ENCODE measurements around the gene WDR17.

The WDR17 gene

DNA sequence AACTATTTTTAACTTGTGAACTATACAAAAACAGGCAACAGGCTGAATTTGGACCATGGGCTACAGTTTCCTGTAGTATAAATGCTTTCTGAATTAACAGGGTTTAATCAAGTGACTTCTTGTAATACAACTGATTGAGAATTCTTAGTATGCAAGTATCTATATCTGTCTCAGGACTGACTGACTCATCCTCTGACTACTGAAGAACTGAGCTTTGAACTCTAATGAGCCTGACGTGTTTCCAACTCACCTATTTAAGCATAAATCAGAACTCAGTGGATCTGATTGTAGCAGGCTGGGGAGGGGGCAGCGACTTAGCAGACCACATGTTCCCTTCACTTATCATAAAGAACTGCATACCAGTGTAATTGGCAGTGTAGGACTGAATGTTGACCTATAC lies 122.0 kb downstream of the WDR17 start:
- no peak overlapping the region for H3K4me3 ChIP-seq (ENCODE audit: insufficient read depth, low read depth, low read length)
- H3K9me3 ChIP-seq (ENCODE audit: control insufficient read depth, low read length) = no peaks in the 10 kb centered on the region
- H3K36me3 ChIP-seq (ENCODE audit: control insufficient read depth, insufficient read depth, low read length) = no peaks in the 10 kb centered on the region
- H3K4me1 ChIP-seq (ENCODE audit: control insufficient read depth, insufficient read depth, low read length) = no peaks in the 10 kb centered on the region
- H3K27ac ChIP-seq (ENCODE audit: insufficient read depth, low read depth, low read length, poor library complexity, severe bottlenecking) = no peak overlapping the region
- H3K27me3 ChIP-seq (ENCODE audit: control insufficient read depth, insufficient read depth, low read length, poor library complexity, severe bottlenecking) = no peaks in the 10 kb centered on the region
- WGBS, 2 experiments = 81 to 94% methylated on average over 1 to 2 of the region's 2 CpGs

DNA sequence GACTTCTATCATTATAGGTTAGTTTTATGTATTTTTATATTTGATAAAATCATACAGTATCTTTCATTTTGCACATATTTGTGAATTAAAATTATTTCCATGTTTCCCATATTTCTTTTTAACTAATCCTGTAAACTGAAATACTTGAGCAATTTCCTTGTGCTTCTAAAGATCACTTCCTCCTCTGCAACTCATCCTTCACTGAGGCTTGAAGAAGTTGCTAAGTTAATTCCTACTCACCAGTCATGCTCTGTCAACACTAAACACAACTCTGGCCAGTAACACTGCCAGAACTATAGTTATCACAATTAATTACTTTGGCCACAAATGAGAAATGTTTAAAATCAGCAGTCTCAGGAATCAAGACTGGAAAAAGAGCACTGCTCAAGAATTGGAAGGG lies 123.0 kb downstream of the WDR17 start:
- Histone ChIP-seq H3K4me1 (ENCODE audit: control insufficient read depth, insufficient read depth, low read length) (no peaks in the 10 kb centered on the region), H3K9me3 (ENCODE audit: control insufficient read depth, low read length) (no peaks in the 10 kb centered on the region), H3K27me3 (ENCODE audit: control insufficient read depth, insufficient read depth, low read length, poor library complexity, severe bottlenecking) (no peaks in the 10 kb centered on the region), H3K27ac (ENCODE audit: insufficient read depth, low read depth, low read length, poor library complexity, severe bottlenecking) (no peak overlapping the region), H3K36me3 (ENCODE audit: control insufficient read depth, insufficient read depth, low read length) (no peaks in the 10 kb centered on the region), H3K4me3 (ENCODE audit: insufficient read depth, low read depth, low read length) (no peak overlapping the region)

DNA sequence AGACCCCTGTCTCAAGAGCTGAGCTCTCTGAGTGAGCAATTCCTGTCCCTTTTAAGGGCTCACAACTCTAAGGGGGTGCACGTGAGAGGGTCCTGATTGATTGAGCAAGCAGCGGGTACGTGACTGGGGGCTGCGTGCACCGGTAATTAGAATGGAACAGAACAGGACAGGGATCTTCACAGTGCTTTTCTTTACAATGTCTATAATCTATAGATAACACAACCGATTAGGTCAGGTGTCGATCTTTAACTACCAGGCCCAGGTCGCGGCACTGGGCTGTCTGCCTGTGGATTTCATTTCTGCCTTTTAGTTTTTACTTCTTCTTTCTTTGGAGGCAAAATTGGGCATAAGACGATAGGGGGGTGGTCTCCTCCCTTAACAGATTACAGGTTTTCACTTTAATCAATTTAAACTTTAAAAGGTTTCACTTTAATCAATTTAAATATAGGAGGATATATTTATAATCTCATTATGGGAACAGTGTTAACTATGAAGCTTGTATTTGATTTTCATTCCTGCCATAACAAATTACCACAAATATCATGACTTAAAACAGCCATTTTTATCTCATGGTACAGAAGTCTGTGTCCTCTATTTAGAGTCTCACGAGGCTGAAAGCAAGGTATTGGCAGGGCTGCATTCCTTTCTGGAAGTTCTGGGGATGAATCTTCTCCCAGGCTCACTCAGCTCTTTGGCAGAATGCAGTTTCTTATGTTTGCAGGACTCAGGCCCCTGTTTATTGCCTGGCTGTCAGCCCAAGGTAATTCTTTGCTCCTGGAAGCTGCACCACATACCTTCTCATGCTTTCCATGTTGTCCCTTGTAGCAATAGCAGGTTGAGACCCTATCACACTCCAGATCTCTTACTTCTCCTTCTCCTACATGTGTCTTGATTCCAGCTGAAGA lies 124.5 kb downstream of the WDR17 start:
- H3K4me3 ChIP-seq (ENCODE audit: insufficient read depth, low read depth, low read length) = no peak overlapping the region
- H3K4me1 ChIP-seq (ENCODE audit: control insufficient read depth, insufficient read depth, low read length) = no peaks in the 10 kb centered on the region
- H3K9me3 ChIP-seq (ENCODE audit: control insufficient read depth, low read length) = no peaks in the 10 kb centered on the region
- H3K27me3 ChIP-seq (ENCODE audit: control insufficient read depth, insufficient read depth, low read length, poor library complexity, severe bottlenecking) = no peaks in the 10 kb centered on the region
- no peaks in the 10 kb centered on the region for H3K36me3 ChIP-seq (ENCODE audit: control insufficient read depth, insufficient read depth, low read length)
- no peak overlapping the region for H3K27ac ChIP-seq (ENCODE audit: insufficient read depth, low read depth, low read length, poor library complexity, severe bottlenecking)
- WGBS, 2 experiments = 86 to 87% methylated on average over 10 of the region's 11 CpGs

DNA sequence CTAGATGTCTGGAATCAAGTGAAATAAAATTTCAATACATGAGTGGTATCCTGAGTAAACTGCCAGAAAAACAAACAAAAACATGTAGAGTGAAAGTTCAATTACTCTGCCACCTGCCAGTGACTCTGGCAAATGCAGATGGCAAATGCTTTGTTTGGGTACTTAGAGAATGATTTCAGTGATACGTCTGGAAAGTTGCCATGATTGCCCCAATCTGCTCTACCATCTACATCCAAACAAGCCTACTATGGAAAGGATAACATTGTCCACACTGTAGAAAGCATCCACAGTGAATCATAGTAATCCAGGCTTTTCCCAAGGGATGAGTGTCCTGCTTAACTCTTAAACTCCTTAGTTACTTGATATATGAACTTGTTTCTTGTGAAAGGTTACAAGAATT lies 126.3 kb downstream of the WDR17 start:
- no peaks in the 10 kb centered on the region for H3K9me3 ChIP-seq (ENCODE audit: control insufficient read depth, low read length)
- H3K27me3 ChIP-seq (ENCODE audit: control insufficient read depth, insufficient read depth, low read length, poor library complexity, severe bottlenecking) = no peaks in the 10 kb centered on the region
- no peak overlapping the region for H3K27ac ChIP-seq (ENCODE audit: insufficient read depth, low read depth, low read length, poor library complexity, severe bottlenecking)
- no peaks in the 10 kb centered on the region for H3K4me1 ChIP-seq (ENCODE audit: control insufficient read depth, insufficient read depth, low read length)
- 67 to 75% methylated on average over 1 of the region's 1 CpG for WGBS, 2 experiments
- H3K4me3 ChIP-seq (ENCODE audit: insufficient read depth, low read depth, low read length) = no peak overlapping the region
- no peaks in the 10 kb centered on the region for H3K36me3 ChIP-seq (ENCODE audit: control insufficient read depth, insufficient read depth, low read length)

DNA sequence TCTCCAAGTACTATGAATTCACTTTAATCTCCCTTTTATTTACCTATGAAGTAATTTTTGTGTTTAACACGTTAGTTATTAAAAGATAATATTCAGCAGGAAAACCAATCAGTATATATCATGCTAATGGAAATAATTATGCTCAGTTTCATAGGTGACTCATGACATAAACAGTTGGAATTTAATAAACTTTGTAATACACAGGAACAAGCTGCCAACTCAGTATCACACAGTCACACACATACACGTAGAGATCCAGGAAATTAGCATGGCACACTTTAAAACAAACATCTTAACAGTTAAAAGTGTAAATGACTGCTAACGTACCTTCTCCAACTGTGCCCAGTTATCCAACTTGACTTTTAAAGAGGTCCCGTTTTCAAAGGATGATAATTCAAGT lies 127.5 kb downstream of the WDR17 start:
- H3K9me3 ChIP-seq (ENCODE audit: control insufficient read depth, low read length) = no peaks in the 10 kb centered on the region
- H3K4me1 ChIP-seq (ENCODE audit: control insufficient read depth, insufficient read depth, low read length) = no peaks in the 10 kb centered on the region
- H3K27ac ChIP-seq (ENCODE audit: insufficient read depth, low read depth, low read length, poor library complexity, severe bottlenecking) = no peak overlapping the region
- no peaks in the 10 kb centered on the region for H3K27me3 ChIP-seq (ENCODE audit: control insufficient read depth, insufficient read depth, low read length, poor library complexity, severe bottlenecking)
- no peak overlapping the region for H3K4me3 ChIP-seq (ENCODE audit: insufficient read depth, low read depth, low read length)
- 68 to 82% methylated on average over 2 to 3 of the region's 4 CpGs for WGBS, 2 experiments
- H3K36me3 ChIP-seq (ENCODE audit: control insufficient read depth, insufficient read depth, low read length) = no peaks in the 10 kb centered on the region

DNA sequence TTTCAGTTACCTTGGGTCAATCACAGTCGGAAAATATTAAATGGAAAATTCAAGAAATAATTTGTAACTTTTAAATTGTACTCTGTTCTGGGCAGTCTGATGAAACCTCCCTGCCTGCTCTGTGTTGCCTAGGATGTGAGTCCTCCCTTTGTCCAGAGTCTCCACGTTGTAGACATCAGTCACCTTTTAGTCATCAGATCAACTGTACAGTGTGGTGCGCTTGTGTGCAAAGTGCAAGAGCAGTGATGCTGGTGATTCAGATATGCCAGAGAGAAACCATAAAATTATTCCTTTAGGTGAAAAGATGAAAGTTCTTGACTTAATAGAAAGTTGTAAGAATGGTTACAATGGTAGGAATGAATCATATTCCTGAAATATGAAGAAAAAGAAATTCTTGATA lies 128.3 kb downstream of the WDR17 start:
- no peak overlapping the region for H3K27ac ChIP-seq (ENCODE audit: insufficient read depth, low read depth, low read length, poor library complexity, severe bottlenecking)

DNA sequence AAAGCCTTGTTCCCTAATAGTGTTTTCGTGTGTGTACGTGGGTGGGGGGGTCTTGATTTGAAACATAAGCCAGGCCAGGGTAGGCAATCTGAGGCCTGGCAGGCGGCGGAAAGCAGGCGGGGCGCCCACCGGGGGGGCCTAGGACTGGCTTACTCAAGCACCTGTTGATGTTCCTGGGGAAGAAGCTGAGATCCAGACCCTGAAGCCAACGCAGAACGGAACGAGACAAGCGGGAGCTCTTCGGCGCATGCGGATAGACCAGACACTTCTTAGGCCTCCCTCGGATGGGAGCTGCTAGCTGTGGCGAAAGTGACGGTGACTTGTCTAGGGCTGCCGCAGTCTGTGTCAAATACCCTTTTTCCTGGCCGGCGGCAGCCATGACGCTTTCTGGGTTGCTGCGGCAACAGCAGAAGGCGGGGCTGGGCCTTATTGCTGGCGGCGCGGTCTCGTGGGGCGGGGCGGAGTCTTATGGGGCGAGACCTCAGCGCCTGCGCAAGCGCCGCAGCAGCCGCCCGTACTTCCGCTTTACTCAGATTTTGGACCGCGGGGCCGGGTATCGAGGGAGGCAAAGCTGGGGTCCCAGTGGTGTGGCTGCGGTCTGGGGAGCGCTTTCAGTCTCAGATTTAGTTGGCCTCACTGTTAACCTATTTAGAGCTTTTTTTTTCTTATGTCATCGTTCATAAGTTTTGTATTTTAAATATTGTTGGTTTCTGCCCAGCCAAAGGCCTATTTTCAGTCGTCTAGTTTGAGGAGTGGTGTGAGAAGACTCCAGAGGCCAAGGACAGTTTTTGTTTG lies 129.7 kb downstream of the WDR17 start, which contains the start of gene SPATA4:
Gene SPATA4 (minus strand): TSS at position 402 of the 795 bp plus-strand sequence. CDS start 23 bp downstream, at position 379.
- Histone ChIP-seq H3K27ac (ENCODE audit: insufficient read depth, low read depth, low read length, poor library complexity, severe bottlenecking) (peak within 1 kb of the TSS; percentile 26), H3K4me3 (ENCODE audit: insufficient read depth, low read depth, low read length) (peak within 1 kb of the TSS; percentile 62), H3K36me3 (ENCODE audit: control insufficient read depth, insufficient read depth, low read length) (no peaks in the 10 kb centered on the region), H3K27me3 (ENCODE audit: control insufficient read depth, insufficient read depth, low read length, poor library complexity, severe bottlenecking) (no peaks in the 10 kb centered on the region), H3K9me3 (ENCODE audit: control insufficient read depth, low read length) (no peaks in the 10 kb centered on the region), H3K4me1 (ENCODE audit: control insufficient read depth, insufficient read depth, low read length) (no peaks in the 10 kb centered on the region)
- 1 to 2% methylated on average over 44 to 45 of the region's 45 CpGs for WGBS, 2 experiments

More for the DNA sequence above, 128.3 kb downstream of the WDR17 start:
- H3K27me3 ChIP-seq (ENCODE audit: control insufficient read depth, insufficient read depth, low read length, poor library complexity, severe bottlenecking) = no peaks in the 10 kb centered on the region
- H3K36me3 ChIP-seq (ENCODE audit: control insufficient read depth, insufficient read depth, low read length) = no peaks in the 10 kb centered on the region
- H3K4me3 ChIP-seq (ENCODE audit: insufficient read depth, low read depth, low read length) = no peak overlapping the region
- H3K9me3 ChIP-seq (ENCODE audit: control insufficient read depth, low read length) = no peaks in the 10 kb centered on the region
- H3K4me1 ChIP-seq (ENCODE audit: control insufficient read depth, insufficient read depth, low read length) = no peaks in the 10 kb centered on the region
- WGBS, 2 experiments = 72 to 79% methylated on average over 3 of the region's 3 CpGs

DNA sequence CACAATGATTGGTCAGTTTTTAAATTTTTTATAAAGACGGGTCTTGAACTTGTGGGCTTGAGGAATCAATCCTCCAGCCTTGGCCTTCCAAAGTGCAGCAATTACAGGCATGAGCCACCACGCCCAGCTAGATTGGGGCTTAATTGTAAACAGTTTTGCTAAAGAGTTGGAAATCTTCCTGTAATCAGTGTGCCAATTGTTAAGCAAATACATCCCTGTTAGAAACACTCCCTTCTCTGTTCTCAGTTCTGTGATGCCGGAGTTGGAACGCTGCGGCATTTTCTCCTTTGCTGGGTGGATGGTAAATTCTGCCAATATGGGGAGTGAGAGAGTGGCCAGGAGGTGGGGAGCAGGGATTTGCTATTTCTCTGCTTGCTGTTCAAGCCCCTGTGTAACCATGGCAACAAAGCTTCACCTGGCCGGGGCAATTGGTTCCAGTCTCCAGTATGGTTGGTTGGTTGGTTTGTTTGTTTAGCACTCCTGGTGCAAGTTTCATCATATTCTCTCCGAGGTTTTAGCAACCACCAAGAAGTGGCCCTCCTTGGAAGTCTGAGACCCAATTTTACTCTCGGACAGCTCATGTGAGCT lies 132.8 kb downstream of the WDR17 start:
- H3K4me3 ChIP-seq (ENCODE audit: insufficient read depth, low read depth, low read length) = no peak overlapping the region
- no peaks in the 10 kb centered on the region for H3K9me3 ChIP-seq (ENCODE audit: control insufficient read depth, low read length)
- H3K27ac ChIP-seq (ENCODE audit: insufficient read depth, low read depth, low read length, poor library complexity, severe bottlenecking) = no peak overlapping the region
- H3K4me1 ChIP-seq (ENCODE audit: control insufficient read depth, insufficient read depth, low read length) = no peaks in the 10 kb centered on the region
- no peaks in the 10 kb centered on the region for H3K36me3 ChIP-seq (ENCODE audit: control insufficient read depth, insufficient read depth, low read length)
- no peaks in the 10 kb centered on the region for H3K27me3 ChIP-seq (ENCODE audit: control insufficient read depth, insufficient read depth, low read length, poor library complexity, severe bottlenecking)
- WGBS, 2 experiments = 74 to 87% methylated on average over 8 of the region's 8 CpGs

DNA sequence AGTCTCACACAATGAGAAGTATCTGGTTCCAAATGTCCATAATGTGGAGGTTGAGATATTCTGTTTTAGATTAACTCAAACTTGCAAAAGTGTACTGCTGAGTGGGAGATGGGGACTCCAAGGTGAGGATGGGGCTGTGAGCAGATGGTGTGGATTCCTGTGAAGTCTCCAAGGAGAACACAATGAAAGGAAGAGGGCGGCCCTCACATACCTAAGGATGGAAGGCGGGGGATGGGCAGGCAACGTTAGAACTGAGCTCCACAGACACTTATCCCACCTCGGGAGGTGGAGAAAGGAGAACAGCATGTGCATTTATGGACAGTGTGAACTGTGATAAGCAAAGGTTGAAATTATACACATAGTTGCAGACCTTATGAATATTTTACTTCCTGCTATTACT lies 139.7 kb downstream of the WDR17 start:
- H3K36me3 ChIP-seq (ENCODE audit: control insufficient read depth, insufficient read depth, low read length) = no peaks in the 10 kb centered on the region
- H3K27me3 ChIP-seq (ENCODE audit: control insufficient read depth, insufficient read depth, low read length, poor library complexity, severe bottlenecking) = no peaks in the 10 kb centered on the region
- no peak overlapping the region for H3K27ac ChIP-seq (ENCODE audit: insufficient read depth, low read depth, low read length, poor library complexity, severe bottlenecking)
- 75 to 78% methylated on average over 4 of the region's 4 CpGs for WGBS, 2 experiments
- H3K9me3 ChIP-seq (ENCODE audit: control insufficient read depth, low read length) = no peaks in the 10 kb centered on the region
- no peak overlapping the region for H3K4me3 ChIP-seq (ENCODE audit: insufficient read depth, low read depth, low read length)
- peaks cover 8% of the 10 kb centered on the region for H3K4me1 ChIP-seq (ENCODE audit: control insufficient read depth, insufficient read depth, low read length)

DNA sequence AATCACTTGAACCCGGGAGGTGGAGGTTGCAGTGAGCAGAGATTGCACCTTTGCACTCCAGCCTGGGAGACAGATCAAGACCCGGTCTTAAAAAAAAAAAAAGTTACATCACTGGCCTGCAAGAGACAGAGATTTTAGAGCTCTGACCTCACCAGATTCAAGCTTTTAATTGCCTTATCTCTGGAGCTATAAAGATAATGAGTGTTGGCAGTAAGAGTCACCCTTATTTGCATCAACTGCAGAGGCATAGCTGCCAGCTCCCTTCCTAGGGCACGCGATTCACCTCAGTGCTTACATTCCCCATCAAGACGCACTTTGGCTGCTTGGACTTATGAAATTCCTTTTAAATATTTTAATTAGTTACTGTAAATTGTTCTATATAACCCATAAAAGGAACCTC lies 142.2 kb downstream of the WDR17 start:
- Histone ChIP-seq H3K27ac (ENCODE audit: insufficient read depth, low read depth, low read length, poor library complexity, severe bottlenecking) (no peak overlapping the region), H3K9me3 (ENCODE audit: control insufficient read depth, low read length) (no peaks in the 10 kb centered on the region), H3K4me3 (ENCODE audit: insufficient read depth, low read depth, low read length) (no peak overlapping the region), H3K4me1 (ENCODE audit: control insufficient read depth, insufficient read depth, low read length) (peaks cover 8% of the 10 kb centered on the region), H3K27me3 (ENCODE audit: control insufficient read depth, insufficient read depth, low read length, poor library complexity, severe bottlenecking) (no peaks in the 10 kb centered on the region), H3K36me3 (ENCODE audit: control insufficient read depth, insufficient read depth, low read length) (no peaks in the 10 kb centered on the region)
- 84 to 93% methylated on average over 4 to 5 of the region's 5 CpGs for WGBS, 2 experiments
